Activated gamma-delta T cell (primary cell): ENCODE measurements around the gene ZNF148.
"Not testable (repeated sequence)": the region's sequence is repeated elsewhere in the genome, so short reads cannot be mapped to it uniquely, and the experiment has no call there.

Experiments used
- DNase-seq: peaks from one replicate; lab custom pipeline; 2025; lab: John Stamatoyannopoulos, UW
- total RNA-seq, 2 donors: gene quantifications; one replicate each; lab custom pipeline; 2026; lab: John Stamatoyannopoulos, UW

The ZNF148 gene, protein sequence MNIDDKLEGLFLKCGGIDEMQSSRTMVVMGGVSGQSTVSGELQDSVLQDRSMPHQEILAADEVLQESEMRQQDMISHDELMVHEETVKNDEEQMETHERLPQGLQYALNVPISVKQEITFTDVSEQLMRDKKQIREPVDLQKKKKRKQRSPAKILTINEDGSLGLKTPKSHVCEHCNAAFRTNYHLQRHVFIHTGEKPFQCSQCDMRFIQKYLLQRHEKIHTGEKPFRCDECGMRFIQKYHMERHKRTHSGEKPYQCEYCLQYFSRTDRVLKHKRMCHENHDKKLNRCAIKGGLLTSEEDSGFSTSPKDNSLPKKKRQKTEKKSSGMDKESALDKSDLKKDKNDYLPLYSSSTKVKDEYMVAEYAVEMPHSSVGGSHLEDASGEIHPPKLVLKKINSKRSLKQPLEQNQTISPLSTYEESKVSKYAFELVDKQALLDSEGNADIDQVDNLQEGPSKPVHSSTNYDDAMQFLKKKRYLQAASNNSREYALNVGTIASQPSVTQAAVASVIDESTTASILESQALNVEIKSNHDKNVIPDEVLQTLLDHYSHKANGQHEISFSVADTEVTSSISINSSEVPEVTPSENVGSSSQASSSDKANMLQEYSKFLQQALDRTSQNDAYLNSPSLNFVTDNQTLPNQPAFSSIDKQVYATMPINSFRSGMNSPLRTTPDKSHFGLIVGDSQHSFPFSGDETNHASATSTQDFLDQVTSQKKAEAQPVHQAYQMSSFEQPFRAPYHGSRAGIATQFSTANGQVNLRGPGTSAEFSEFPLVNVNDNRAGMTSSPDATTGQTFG
- total RNA-seq = 143 to 153 reads per million in 2 donors

GRCh38 chr3:125374996-125375941 is at the start of gene ZNF148:
Gene ZNF148, minus strand, starts transcription at chr3:125375325. Its CDS starts 61,685 bp downstream, at chr3:125313640.
- DNase-seq = peak; percentile 86

GRCh38 chr3:125418306-125418705 is 43.2 kb upstream of the ZNF148 start:
- DNase-seq = no peak

DNA sequence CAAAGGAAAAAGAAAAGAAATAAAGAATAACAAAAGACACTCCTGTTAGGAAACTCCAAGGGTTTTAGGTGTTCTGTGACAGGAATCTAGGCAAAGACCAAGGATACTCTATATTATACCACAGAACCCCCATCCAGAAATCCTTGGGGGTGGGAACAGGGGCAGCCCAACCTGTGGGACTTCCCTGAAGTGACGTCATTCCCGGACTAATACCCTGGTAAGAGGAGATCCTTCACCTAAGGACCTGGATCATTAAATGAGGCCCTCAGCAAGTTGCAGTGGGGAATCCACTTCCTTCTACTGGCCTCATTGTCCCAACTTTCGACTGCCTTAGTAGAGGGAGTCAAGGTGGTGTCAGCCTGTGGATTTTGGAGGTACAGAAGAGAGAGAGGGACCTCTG is 41.1 kb upstream of the ZNF148 start:
- DNase-seq = no peak

DNA sequence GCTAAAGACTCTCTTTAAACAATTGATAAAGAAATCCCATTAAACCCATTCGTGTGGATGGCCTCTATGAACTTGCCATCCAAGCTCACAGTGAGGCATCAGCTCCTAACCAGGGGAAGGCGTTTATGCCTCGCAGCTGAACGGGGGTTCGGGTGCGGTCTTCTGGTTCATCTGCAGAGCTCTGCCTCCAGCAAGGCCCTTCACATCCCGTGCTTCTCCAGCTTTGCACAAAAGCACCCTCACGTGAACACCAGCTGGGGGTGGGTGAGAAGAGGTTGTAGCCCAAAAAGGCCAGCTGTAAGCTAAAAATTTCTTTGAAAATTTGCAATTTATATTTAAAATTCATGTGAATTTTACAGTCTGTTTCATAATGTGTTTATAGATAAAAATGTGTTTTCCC is 39.5 kb upstream of the ZNF148 start:
- no peak for DNase-seq

DNA sequence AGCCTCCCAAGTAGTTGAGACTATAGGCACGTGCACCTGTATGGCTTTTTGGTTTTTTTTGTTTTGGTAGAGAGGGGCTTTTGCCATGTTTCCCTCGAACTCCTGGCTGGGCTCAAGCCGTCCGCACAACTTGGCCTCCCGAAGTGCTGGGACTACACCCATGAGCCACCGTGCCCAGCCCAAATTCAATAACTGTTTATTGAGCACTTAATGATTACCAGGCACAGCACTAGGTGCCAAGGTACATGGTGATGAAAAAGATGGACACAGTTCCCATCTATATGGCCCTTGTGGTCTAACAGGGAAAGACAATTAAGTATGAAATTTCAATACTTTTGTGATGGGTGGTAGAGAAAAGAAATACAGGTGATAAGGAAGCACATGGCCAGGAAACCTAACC is 35.8 kb upstream of the ZNF148 start:
- no peak for DNase-seq

- no peak for DNase-seq
Measured at GRCh38 chr3:125406070-125406469, 30.9 kb upstream of the ZNF148 start.

GRCh38 chr3:125405515-125405914 is 30.4 kb upstream of the ZNF148 start:
- DNase-seq = not testable (repeated sequence)

- DNase-seq = no peak
Measured at GRCh38 chr3:125403789-125404188, 28.7 kb upstream of the ZNF148 start.

GRCh38 chr3:125402639-125403038 is 27.5 kb upstream of the ZNF148 start:
- DNase-seq = no peak

DNA sequence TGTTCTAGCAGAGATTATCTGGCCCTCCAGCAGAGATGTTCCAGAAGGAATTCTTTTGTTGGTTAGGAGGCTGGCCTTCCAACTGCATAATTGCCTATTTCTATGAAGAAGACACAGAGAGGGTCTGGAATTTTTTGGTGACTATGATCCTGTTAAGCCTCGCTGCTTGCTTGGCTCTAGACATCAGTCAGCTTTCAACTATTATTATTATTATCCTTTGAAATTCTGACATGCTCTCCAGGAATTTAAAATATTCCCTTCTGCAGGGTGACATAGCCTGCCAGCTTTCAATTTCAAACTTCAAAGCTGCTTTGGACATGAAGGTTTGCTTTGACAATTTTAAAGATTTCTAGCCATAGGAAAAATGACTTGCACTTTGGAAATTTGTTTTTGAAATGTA is 26.3 kb upstream of the ZNF148 start:
- no peak for DNase-seq

DNA sequence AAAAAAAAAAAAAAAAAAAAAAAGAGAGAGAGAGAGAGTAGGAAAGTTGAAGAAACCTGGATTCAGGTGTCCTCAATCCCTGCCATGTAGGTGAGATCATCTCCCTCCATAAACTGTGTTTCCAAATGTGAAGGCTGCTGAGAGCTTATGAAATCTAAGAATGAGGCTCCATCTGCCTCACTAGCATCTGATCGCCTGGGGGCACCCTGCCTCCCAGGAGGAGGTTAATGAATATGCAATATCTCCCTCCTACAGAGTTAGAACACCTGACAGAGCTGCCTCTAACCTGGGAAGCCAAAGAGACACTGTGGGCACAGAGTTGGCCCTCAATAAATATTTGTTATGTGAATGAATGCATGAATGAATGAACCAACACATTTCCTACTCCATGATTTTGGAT is 23.8 kb upstream of the ZNF148 start:
- DNase-seq = no peak

- no peak for DNase-seq
Measured at GRCh38 chr3:125395091-125395490, 20.0 kb upstream of the ZNF148 start.

- DNase-seq = no peak
Measured at GRCh38 chr3:125394406-125394805, 19.3 kb upstream of the ZNF148 start.

DNA sequence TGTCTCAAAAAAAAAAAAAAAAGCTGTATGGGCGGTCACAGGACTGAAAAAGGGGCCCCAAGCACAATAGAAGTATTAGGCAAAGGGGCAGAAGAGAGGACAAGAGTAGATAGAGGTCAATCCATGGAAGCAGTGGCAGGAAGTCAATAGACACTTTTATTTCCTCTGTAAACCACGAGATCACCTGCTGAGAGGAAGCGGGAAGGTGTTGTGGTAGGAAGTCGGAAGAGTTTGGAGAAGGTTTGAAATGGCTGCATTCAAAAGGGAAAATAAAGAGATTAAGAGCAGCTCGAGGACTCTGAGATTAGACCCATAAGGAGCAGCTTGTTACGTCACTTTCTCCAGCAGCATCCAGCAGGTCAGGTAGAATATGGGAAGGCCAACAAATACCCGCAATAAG is 14.2 kb upstream of the ZNF148 start:
- DNase-seq = no peak

DNA sequence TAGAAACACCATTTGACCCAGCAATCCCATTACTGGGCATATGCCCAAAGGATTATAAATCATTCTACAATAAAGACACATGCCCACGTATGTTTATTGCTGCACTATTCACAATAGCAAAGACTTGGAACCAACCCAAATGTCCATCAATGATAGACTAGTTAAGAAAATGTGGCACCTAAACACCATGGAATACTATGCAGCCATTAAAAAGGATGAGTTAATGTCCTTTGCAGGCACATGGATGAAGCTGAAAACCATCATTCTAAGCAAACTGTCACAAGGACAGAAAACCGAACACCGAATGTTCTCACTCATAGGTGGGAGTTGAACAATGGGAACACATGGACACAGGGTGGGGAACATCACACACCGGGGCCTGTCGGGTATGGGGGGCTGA is 13.2 kb upstream of the ZNF148 start:
- not testable (repeated sequence) for DNase-seq

- no peak for DNase-seq
Measured at GRCh38 chr3:125386811-125387210, 11.7 kb upstream of the ZNF148 start.

- DNase-seq = no peak
Measured at GRCh38 chr3:125383744-125384143, 8.6 kb upstream of the ZNF148 start.

DNA sequence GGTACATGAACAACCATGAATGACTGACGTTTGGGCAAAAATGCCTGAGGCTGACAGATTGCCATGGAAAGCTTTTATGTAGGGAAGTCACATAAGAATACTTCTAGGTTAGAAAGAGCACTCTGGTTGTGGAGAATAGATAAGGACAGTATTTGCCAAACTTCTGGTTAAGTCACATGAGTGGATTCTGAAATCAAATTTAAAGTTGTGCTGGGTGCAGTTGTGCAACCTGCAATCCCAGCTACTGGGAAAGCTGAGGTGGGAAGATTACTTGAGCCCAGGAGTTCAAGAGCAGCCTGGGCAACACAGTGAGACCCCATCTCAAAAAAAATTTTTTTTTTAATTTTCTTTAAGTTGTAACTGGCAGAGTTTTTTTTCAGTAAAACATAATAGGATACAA is 7.2 kb upstream of the ZNF148 start:
- no peak for DNase-seq

DNA sequence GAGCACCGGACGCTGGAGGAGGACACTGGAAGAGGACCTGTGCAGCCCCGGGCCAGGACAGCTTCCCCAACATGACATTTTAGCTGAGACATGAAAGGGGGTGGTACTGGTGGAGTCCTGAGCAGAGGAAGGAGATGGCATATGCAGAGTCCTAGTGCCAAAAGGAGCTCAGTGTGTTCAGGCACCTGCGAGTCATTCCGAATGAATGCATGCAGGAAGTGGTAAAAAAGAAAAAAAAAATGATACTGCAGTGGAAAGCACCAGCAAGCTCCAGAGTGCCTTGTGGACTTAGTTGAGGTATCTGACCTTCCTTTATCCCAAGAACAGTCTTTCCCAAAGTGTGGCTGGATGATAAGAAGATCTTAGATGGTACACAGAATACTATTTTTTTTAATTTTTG is 6.6 kb upstream of the ZNF148 start:
- DNase-seq = no peak

DNA sequence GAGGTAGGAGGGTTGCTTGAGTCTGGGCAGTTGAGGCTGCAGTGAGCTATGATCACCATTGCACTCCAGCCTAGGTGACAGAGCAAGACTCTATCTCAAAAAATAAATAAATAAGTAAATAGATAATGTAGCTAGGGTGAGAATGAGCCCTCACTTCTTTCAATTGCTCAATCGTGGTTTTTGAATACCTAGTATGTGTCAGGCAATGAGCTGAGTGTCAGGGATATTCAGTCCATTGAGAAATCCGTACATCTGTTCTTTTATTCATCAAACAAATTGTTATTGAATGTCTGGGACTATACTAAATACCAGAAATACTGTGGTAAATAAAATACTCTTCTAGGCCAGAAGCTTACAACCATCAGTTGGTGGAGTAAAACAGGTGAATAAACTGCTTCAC is 6.2 kb upstream of the ZNF148 start:
- DNase-seq = no peak

DNA sequence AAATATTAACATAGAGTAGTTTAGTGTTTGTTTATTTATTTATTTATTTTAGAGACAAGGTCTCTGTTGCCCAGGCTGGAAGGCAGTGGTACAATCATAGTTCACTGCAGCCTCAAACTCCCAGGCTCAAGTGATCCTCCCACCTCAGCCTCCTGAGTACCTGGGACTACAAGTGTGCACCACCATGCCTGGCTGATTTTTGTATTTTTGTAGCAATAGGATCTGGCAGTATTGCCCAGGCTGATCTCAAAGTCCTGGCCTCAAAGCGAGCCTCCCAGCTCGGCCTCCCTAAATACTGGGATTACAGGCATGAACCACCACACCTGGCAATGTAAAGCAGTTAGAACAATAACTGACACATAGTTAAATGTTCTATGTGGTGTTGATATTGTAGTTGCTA is 4.4 kb upstream of the ZNF148 start:
- DNase-seq = no peak

DNA sequence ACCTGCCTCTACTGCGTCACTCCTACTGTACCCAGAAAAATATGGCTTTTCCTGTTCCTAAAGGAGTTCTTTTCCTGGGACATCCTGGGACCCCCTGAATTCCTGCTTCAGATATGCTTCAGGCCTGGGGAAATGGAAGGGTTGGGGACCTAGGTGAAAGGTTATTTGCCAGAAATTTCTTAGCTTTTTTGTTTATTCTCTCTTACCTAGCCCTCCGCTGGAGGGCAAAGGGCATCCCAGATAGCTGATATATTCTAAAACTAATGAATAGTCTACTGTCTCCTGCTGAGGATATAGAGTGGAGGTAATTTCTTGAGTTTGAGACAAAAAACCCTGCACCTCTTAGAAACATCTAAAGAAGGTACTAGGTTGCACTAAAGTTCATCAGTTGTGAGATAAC is 3.6 kb upstream of the ZNF148 start:
- no peak for DNase-seq
